Peyer's patch (tissue), 4 donors: ENCODE data around the gene ZC3H4.

Source experiments
- POLR2A ChIP-seq, 2 donors: fragments of 450-650 bp; IDR thresholded peaks; one replicate each; pipeline ENCODE4 v1.5.1; 2017; ENCODE audit warnings: antibody characterized with exemption in 2 of 2, mild to moderate bottlenecking in 2 of 2, moderate library complexity in 2 of 2
- TF ChIP-seq, protein P1 (sequence below), 6 experiments: fragments of 450-650 bp in 4 of 6; fragments of 200-600 bp in 2 of 6; sonication (generic) in 1 of 6; IDR thresholded peaks; one replicate each; pipeline ENCODE4 v1.5.1; 2017 to 2019; ENCODE audit warnings: antibody characterized with exemption in 6 of 6, mild to moderate bottlenecking in 3 of 6, moderate library complexity in 1 of 6

DNA sequence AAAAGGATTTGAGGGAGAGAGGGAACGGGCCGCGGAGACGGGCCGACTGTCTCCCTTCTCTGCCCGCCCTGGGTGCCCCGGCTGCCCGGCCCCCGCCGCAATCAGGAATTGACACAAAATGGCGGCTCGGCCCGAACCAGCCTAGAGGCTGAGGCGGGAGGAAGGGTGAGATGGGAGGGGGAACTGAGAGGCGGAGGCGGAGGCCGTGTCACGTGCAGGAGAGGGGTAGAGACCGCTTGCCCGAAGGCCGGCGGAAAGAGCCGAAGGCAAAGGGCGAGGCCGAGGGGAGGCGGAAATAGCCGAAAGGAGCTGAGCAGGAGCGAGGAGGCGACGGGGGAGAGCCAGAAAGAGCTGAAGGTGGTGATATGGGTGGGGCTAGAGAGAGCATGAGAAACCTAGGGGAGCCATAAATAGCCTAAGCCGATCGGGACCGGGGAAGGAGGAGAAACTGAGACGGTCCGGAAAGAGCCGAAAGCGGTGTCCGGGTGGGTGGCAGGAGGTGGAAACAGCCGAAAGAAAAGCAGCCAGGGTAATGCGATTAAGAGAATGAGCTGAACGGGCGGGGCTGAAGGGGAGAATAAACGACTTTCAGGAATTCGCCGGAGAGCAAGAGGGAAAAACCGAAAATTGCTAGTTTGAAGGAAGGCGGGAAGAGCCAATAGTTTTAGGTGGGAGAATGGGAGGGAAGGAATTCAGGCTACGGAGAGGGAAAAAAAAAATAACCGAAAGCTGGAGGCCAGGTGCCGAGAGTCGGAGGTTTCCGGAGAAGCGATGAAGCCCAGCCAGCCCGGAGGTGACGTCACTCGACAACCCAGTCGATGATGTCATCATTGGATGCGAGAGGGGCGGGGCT, at the start of gene ZC3H4:
- peak; percentile 72 to 94 for TF ChIP-seq POLR2A (IDR thresholded peaks at IDR 0.05)
- TF ChIP-seq, protein P1, sequence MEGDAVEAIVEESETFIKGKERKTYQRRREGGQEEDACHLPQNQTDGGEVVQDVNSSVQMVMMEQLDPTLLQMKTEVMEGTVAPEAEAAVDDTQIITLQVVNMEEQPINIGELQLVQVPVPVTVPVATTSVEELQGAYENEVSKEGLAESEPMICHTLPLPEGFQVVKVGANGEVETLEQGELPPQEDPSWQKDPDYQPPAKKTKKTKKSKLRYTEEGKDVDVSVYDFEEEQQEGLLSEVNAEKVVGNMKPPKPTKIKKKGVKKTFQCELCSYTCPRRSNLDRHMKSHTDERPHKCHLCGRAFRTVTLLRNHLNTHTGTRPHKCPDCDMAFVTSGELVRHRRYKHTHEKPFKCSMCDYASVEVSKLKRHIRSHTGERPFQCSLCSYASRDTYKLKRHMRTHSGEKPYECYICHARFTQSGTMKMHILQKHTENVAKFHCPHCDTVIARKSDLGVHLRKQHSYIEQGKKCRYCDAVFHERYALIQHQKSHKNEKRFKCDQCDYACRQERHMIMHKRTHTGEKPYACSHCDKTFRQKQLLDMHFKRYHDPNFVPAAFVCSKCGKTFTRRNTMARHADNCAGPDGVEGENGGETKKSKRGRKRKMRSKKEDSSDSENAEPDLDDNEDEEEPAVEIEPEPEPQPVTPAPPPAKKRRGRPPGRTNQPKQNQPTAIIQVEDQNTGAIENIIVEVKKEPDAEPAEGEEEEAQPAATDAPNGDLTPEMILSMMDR (IDR thresholded peaks at IDR 0.05) = peak in 2 of 6 experiments; percentile 2 to 3
